Left ventricle myocardium inferior (tissue), 1 donor: ENCODE results near the gene HERPUD2. TPM values are rescaled to one million over a fixed set of nuclear protein-coding genes. Genes with fewer than 3 reads are reported as not detected.

Source experiments
- DNase-seq: peaks from one replicate; pipeline ENCODE4 v3.0.0-alpha.2; 2020
- H3K27ac ChIP-seq: fragments of 200-600 bp; replicated peaks from 2 replicates; pipeline ENCODE4 v1.8.0; 2021
- H3K27me3 ChIP-seq: fragments of 200-600 bp; 2 replicates; pipeline ENCODE4 v1.8.0; 2021; ENCODE audit warnings: low read depth
- H3K36me3 ChIP-seq: fragments of 200-600 bp; 2 replicates; pipeline ENCODE4 v1.8.0; 2021
- H3K4me1 ChIP-seq: fragments of 200-600 bp; 2 replicates; pipeline ENCODE4 v1.8.0; 2021
- H3K4me3 ChIP-seq: fragments of 200-600 bp; 2 replicates; pipeline ENCODE4 v1.8.0; 2021; ENCODE audit warnings: mild to moderate bottlenecking, moderate library complexity
- H3K9me3 ChIP-seq: fragments of 200-600 bp; replicated peaks from 2 replicates; pipeline ENCODE4 v1.8.0; 2021
- CTCF ChIP-seq: fragments of 200-600 bp; IDR thresholded peaks from 2 replicates; pipeline ENCODE4 v1.8.0; 2021; ENCODE audit warnings: antibody characterized with exemption, mild to moderate bottlenecking, borderline replicate concordance
- intact Hi-C: fragments of 100-400 bp; cut with micrococcal nuclease; formaldehyde crosslinking; loops from one replicate; pipeline ENCODE4 v1.11.0; 2022
- total RNA-seq: library from RNA; stranded (reverse); fragmentation: NEBNext Ultra II Directional; extraction: Animal tissue kit (Norgen Biotek cat#: 25700); gene quantifications from one replicate; pipeline ENCODE4 v1.2.1, GENCODE V29; 2021
- donor health status: DM: no; HTN: yes; CAD: no; lungs with severe emphysema.

The HERPUD2 gene
- total RNA-seq, 1 donor from 2014 or later: 13.6 TPM

GRCh38 chr7:35731349-35731748 is 36.4 kb upstream of the HERPUD2 start:
- Histone ChIP-seq H3K27me3 (no peaks in the 10 kb centered on the region), H3K36me3 (no peaks in the 10 kb centered on the region), H3K4me1 (peaks cover 42% of the 10 kb centered on the region), H3K4me3 (no peak overlapping the region), H3K27ac (no peak overlapping the region), H3K9me3 (no peaks in the 10 kb centered on the region)
- DNase-seq: no peak
- intact Hi-C loops: no loop called here
- no peak for TF ChIP-seq CTCF

- Histone ChIP-seq H3K4me1 (peaks cover 40% of the 10 kb centered on the region), H3K27me3 (no peaks in the 10 kb centered on the region), H3K4me3 (no peak overlapping the region), H3K27ac (peak overlapping the region; percentile 85), H3K36me3 (no peaks in the 10 kb centered on the region), H3K9me3 (no peaks in the 10 kb centered on the region)
- no peak for TF ChIP-seq CTCF
- no peak for DNase-seq
- intact Hi-C loops: no loop called here
Measured at GRCh38 chr7:35729061-35729783, 34.3 kb upstream of the HERPUD2 start.

- no peak overlapping the region for H3K4me3 ChIP-seq
- no peak for DNase-seq
- peaks cover 33% of the 10 kb centered on the region for H3K4me1 ChIP-seq
- H3K9me3 ChIP-seq: no peaks in the 10 kb centered on the region
- no peaks in the 10 kb centered on the region for H3K36me3 ChIP-seq
- intact Hi-C loops: no loop called here
- no peaks in the 10 kb centered on the region for H3K27me3 ChIP-seq
- TF ChIP-seq CTCF: no peak
- peak overlapping the region; percentile 85 for H3K27ac ChIP-seq
Measured at GRCh38 chr7:35728412-35729060, 33.6 kb upstream of the HERPUD2 start.

- TF ChIP-seq CTCF: no peak
- intact Hi-C loops: no loop called here
- no peaks in the 10 kb centered on the region for H3K27me3 ChIP-seq
- H3K9me3 ChIP-seq: no peaks in the 10 kb centered on the region
- no peak for DNase-seq
- no peak overlapping the region for H3K4me3 ChIP-seq
- peaks cover 33% of the 10 kb centered on the region for H3K4me1 ChIP-seq
- peak overlapping the region; percentile 85 for H3K27ac ChIP-seq
- no peaks in the 10 kb centered on the region for H3K36me3 ChIP-seq
Measured at GRCh38 chr7:35727571-35727970, 32.6 kb upstream of the HERPUD2 start.

GRCh38 chr7:35726654-35727053 is 31.7 kb upstream of the HERPUD2 start:
- Histone ChIP-seq H3K27me3 (no peaks in the 10 kb centered on the region), H3K4me3 (no peak overlapping the region), H3K27ac (no peak overlapping the region), H3K36me3 (no peaks in the 10 kb centered on the region), H3K9me3 (no peaks in the 10 kb centered on the region), H3K4me1 (peaks cover 37% of the 10 kb centered on the region)
- no peak for DNase-seq
- intact Hi-C loops: no loop called here
- TF ChIP-seq CTCF: no peak
